ENCODE results near the gene BAD.
A peak's percentile ranks its signal among the peaks of the same experiment; 100 is the strongest.

BAD gene

DNA sequence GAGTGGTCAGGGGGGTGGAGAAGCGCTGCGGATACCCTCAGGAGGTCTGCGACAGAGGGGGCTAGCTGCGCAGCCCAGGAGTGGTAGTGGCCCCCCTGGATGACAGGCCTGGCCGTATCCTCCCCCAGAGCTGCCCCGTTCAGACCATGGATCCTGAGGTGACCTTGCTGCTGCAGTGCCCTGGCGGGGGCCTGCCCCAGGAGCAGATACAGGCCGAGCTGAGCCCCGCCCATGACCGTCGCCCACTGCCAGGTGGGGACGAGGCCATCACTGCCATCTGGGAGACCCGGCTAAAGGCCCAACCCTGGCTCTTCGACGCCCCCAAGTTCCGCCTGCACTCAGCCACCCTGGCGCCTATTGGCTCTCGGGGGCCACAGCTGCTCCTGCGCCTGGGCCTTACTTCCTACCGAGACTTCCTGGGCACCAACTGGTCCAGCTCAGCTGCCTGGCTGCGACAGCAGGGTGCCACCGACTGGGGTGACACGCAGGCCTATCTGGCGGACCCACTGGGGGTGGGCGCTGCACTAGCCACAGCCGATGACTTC is 57.9 kb downstream of the BAD start:
- peak; percentile 52 for DNase-seq

DNA sequence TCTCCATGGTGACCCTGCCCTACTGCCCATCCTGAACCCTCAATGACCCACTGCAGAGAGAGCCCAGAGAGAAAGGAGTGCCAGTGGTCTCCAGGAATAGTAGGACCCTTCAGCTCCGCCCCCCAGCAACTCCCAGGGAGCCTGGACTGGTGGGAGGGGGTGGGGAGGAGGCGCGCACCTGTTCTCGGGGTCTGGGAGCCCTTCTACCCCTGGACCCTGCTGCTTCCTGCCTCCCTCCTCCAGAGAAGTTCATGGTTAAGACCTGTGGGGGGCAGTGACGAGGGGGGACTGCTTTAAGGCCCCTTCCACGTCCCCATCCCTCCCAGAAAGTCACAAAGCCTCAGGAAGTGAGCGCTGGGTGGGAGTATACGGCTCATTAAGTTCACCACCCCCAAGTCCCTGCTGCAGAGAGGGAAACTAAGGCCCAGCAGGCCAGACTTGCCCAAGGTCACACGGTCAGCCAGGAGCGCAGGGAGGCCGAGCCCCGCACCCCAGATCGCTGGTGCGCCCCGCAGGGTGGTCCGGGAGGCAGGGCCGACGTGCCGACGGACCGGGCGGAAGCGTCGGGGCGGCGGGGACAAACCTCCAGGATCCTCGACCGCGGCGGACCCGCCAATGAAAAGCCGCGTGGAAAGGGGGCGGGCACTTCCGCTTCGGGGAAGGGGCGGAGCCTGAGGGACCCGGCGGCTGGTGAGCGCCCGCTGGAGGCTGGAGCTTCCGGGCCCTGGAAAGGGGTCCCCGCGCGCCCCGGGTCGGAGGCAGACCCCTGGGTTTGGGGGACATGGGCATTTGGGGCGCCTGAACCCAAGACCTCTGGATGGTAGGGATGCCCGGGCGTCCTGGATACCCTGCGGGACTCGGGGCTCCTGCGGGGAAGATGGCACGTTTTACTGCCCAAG is 58.6 kb downstream of the BAD start, which contains the start of the genes NUDT22 and TRPT1:
Gene NUDT22, plus strand, starts transcription at position 667 of the 899 bp plus-strand sequence. CDS start 379 bp downstream, outside the sequence.
Gene TRPT1, minus strand, starts transcription at position 579 of the 899 bp plus-strand sequence. Its CDS starts 326 bp downstream, at position 253.
- peak; percentile 94 for DNase-seq

DNA sequence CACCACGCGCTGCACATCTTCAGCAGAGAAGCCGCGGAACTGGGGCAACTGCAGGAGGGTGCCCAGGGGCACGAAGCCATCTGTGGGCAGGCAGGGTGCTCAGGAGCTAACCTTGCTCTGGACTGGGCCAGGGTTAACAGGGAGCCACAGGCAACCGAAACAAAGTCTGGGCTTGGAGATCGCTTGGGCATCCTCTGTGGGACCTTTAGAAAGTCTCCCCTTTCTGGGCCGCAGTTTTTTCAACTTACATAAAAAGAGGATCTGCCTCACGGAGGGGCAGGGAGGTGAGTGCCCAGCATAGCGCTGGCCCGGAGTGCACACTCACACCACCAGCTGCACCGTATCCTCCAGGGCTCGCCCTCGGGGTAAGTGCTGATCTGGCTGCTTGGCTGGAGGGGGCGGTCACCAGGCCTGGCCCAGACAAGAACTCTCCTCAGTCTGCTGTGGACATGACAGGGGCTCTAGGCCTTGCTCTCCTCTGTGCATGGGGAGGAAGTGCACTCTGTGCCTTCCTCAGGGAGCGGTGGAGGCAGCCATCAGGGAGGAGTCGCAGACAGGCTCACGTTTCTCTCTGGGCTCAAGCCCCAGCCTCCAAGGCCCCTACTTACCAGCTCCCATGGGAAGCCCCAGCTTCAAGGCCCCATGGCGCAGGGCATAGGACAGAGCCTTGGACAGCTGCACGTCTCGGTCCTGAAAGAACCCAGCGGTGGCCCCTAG is 59.4 kb downstream of the BAD start:
- DNase-seq: no peak

DNA sequence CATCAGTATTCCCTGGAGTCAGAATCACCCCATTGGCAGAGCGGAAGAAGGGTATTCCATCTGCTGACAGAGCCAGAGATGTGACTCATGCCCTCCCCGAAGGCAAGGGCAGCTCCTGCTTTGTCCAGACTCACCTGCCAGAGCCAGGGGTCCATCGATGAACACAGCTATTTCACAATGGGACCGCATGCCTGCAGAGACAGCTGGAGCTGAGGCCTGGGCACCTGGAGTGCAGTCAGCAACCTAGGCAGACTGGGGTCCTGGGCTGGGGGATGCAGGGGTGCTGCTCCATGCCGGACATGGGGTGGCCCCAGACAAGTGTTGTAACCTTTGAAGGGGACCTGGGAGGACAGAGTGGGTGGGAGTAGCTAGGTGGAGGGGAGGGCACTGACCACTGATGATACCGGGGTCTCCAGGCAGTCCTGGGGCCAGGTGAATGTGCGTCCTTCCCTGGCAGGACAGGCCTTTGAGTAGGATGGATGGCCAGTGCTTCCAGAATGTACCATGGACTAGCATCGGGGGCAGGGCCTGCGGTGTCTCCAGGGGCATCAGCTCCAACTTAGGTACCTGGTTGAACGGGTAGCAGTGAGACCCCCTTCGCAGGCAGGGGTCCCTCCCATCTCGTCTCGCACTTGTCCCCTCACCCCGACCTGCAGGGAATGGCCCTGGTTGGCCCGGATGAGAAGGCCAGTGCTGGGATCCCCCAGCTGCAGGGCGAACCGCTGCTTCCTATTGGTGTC is 60.1 kb downstream of the BAD start:
- no peak for DNase-seq

DNA sequence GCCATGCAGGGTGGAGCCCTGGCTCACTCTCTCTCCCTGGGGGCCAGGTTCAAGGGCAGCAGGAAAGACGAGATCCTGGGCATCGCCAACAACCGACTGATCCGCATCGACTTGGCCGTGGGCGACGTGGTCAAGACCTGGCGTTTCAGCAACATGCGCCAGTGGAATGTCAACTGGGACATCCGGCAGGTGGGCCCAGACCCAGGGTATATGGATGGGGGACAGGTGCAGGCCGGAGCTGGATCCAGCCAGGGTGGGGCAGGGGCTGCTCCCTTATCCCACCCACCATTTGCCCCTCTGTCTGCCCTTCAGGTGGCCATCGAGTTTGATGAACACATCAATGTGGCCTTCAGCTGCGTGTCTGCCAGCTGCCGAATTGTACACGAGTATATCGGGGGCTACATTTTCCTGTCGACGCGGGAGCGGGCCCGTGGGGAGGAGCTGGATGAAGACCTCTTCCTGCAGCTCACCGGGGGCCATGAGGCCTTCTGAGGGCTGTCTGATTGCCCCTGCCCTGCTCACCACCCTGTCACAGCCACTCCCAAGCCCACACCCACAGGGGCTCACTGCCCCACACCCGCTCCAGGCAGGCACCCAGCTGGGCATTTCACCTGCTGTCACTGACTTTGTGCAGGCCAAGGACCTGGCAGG is 61.3 kb downstream of the BAD start:
- no peak for DNase-seq

DNA sequence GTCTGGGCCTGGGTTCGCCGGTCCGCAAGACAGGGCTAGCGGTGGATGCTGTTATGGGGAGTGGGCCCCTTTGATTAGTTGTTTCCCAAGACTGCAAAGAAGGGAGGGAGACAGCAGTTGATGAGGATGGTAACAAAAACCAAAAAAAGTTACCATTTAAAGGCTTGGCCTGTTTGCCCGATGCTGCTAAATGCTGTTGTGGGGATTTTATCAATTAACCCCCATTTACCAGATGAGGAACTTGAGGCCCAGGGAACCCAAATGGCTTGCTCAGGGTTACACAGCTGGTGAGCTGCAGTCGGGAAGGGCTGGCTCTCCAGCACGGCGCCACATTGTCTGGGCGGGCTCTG is 61.8 kb downstream of the BAD start:
- no peak for DNase-seq

DNA sequence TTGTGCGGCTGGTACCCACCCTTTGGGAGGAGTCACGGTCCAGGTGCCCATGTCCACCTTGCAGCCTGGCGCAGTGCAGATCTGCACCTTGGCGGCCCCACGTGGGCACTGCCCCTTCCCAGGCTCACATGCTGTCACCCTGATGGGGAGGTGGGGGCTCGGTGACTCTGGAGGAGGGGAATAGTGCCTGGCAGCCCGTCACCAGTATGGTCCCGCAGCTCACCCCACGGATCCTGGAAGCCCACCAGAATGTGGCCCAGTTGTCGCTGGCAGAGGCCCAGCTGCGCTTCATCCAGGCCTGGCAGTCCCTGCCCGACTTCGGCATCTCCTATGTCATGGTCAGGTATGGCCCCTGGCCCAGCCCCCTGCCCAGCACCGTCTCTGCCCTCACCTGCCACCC is 63.7 kb downstream of the BAD start:
- no peak for DNase-seq

DNA sequence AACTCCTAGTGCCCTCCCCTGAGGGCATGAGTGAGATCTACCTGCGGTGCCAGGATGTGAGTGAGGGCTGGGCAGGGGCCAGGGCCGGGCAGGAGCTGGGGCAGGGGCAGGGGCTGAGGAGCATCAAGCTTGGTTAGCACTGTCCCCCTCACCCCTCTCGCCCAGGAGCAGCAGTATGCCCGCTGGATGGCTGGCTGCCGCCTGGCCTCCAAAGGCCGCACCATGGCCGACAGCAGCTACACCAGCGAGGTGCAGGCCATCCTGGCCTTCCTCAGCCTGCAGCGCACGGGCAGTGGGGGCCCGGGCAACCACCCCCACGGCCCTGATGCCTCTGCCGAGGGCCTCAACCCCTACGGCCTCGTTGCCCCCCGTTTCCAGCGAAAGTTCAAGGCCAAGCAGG is 64.2 kb downstream of the BAD start:
- DNase-seq: no peak

Data from activated CD4-positive, CD25-positive, alpha-beta regulatory T cell treated with anti-CD3 and anti-CD28 coated beads, Interleukin-2, amount 50 U/mL, for 72 hours (primary cell).